Thoracic aorta (tissue), 2 donors: ENCODE results near the gene TLCD1. TPM values are rescaled to one million over a fixed set of nuclear protein-coding genes. Genes with fewer than 3 reads are reported as not detected.

ENCODE experiments used
- ATAC-seq: fragments of 150-250 bp; one replicate; pipeline ENCODE4 v1.8.0; 2017; ENCODE audit warnings: low read depth; ENCODE audit not compliant: insufficient number of reproducible peaks, low FRiP score
- DNase-seq: peaks from one replicate; pipeline ENCODE4 v3.0.0-alpha.2; 2020; ENCODE audit warnings: low spot score
- H3K27ac ChIP-seq, 2 donors: fragments of 200-600 bp; sonication (generic); 1 replicate in 1 of 2; 2 replicates in 1 of 2; pipeline ENCODE4 v1.5.1; 2016; ENCODE audit warnings: mild to moderate bottlenecking in 2 of 2, moderate library complexity in 2 of 2
- H3K27me3 ChIP-seq: fragments of 200-600 bp; sonication (generic); replicated peaks from 2 replicates; pipeline ENCODE4 v1.6.0; 2016; ENCODE audit warnings: mild to moderate bottlenecking; ENCODE audit not compliant: insufficient read depth
- H3K36me3 ChIP-seq: fragments of 200-600 bp; sonication (generic); one replicate; pipeline ENCODE4 v1.5.1; 2016
- H3K4me1 ChIP-seq, 2 donors: fragments of 200-600 bp; sonication (generic); 1 replicate in 1 of 2; 2 replicates in 1 of 2; pipeline versions ENCODE4 v1.5.1 to v1.6.0; 2016; ENCODE audit warnings: low read depth in 2 of 2, mild to moderate bottlenecking in 1 of 2; ENCODE audit not compliant: control insufficient read depth in 1 of 2
- H3K4me3 ChIP-seq: fragments of 200-600 bp; sonication (generic); 2 replicates; pipeline ENCODE4 v1.5.1; 2016; ENCODE audit warnings: mild to moderate bottlenecking
- H3K9me3 ChIP-seq: fragments of 200-600 bp; sonication (generic); 2 replicates; pipeline ENCODE4 v1.5.1; 2016
- CTCF ChIP-seq: fragments of 200-600 bp; sonication (generic); IDR thresholded peaks from one replicate; pipeline ENCODE4 v1.5.1; 2019; ENCODE audit warnings: antibody characterized with exemption
- total RNA-seq, 2 donors: library from RNA; depleted of rRNA; stranded (reverse); fragments of >200 nt; gene quantifications; one replicate each; pipeline versions ENCODE4 v1.1.0 to v1.2.3, GENCODE V29; 2016

TLCD1 gene
- total RNA-seq, 2 donors from 2014 or later, result 1.9 TPM; not detected in 1

GRCh38 chr17:28703552-28704218 is 22.3 kb downstream of the TLCD1 start:
- no peak overlapping the region for H3K27ac ChIP-seq
- H3K36me3 ChIP-seq, result peaks cover 41% of the 10 kb centered on the region
- H3K9me3 ChIP-seq, result no peaks in the 10 kb centered on the region
- no peaks in the 10 kb centered on the region for H3K4me1 ChIP-seq
- no peaks in the 10 kb centered on the region for H3K27me3 ChIP-seq
- TF ChIP-seq CTCF, result no peak
- no peak for ATAC-seq
- DNase-seq, result no peak
- no peak overlapping the region for H3K4me3 ChIP-seq

- no peak for ATAC-seq
- Histone ChIP-seq H3K27ac (no peak overlapping the region), H3K36me3 (peaks cover 50% of the 10 kb centered on the region)
Observed at GRCh38 chr17:28702752-28703150, 23.3 kb downstream of the TLCD1 start.

GRCh38 chr17:28702026-28702751 is 23.8 kb downstream of the TLCD1 start:
- Histone ChIP-seq H3K4me1 (no peaks in the 10 kb centered on the region), H3K27me3 (no peaks in the 10 kb centered on the region), H3K36me3 (peaks cover 56% of the 10 kb centered on the region), H3K4me3 (no peak overlapping the region), H3K9me3 (no peaks in the 10 kb centered on the region), H3K27ac (no peak overlapping the region)
- no peak for ATAC-seq
- no peak for DNase-seq
- TF ChIP-seq CTCF, result no peak

More at GRCh38 chr17:28702752-28703150, 23.3 kb downstream of the TLCD1 start:
- H3K9me3 ChIP-seq, result no peaks in the 10 kb centered on the region
- H3K27me3 ChIP-seq, result no peaks in the 10 kb centered on the region
- H3K4me3 ChIP-seq, result no peak overlapping the region
- H3K4me1 ChIP-seq, result no peaks in the 10 kb centered on the region
- TF ChIP-seq CTCF, result no peak
- DNase-seq, result no peak

- ATAC-seq, result no peak
- no peaks in the 10 kb centered on the region for H3K27me3 ChIP-seq
- no peak for DNase-seq
- H3K4me1 ChIP-seq, result no peaks in the 10 kb centered on the region
- no peaks in the 10 kb centered on the region for H3K9me3 ChIP-seq
- H3K27ac ChIP-seq, result no peak overlapping the region
- peaks cover 68% of the 10 kb centered on the region for H3K36me3 ChIP-seq
- TF ChIP-seq CTCF, result no peak
- H3K4me3 ChIP-seq, result no peak overlapping the region
Observed at GRCh38 chr17:28700830-28701492, 25.1 kb downstream of the TLCD1 start.

- Histone ChIP-seq H3K36me3 (peaks cover 75% of the 10 kb centered on the region), H3K27ac (no peak overlapping the region), H3K9me3 (no peaks in the 10 kb centered on the region), H3K4me1 (no peaks in the 10 kb centered on the region), H3K27me3 (no peaks in the 10 kb centered on the region), H3K4me3 (no peak overlapping the region)
- ATAC-seq (no peak), DNase-seq (no peak)
- TF ChIP-seq CTCF, result no peak
Observed at GRCh38 chr17:28700278-28700677, 25.8 kb downstream of the TLCD1 start.
